HepG2 (cell line): ENCODE results near the gene TEAD4. TPM values are rescaled to one million over a fixed set of nuclear protein-coding genes. Genes with fewer than 3 reads are reported as not detected.

Experiments
- BCL6 ChIP-seq: IDR thresholded peaks from 2 replicates; pipeline ENCODE4 v1.6.1; 2016; ENCODE audit warnings: missing genetic modification reagents, missing compliant biosample characterization
- DPF2 ChIP-seq: sonication (generic); formaldehyde crosslinking; IDR thresholded peaks from 2 replicates; pipeline ENCODE4 v1.4.0; 2020; ENCODE audit warnings: mild to moderate bottlenecking, low read depth, missing genetic modification reagents, borderline replicate concordance
- FOXA1 ChIP-seq, 2 experiments: fragments of 450-650 bp in 1 of 2; sonication (generic) in 1 of 2; formaldehyde crosslinking in 1 of 2; IDR thresholded peaks; 2 replicates each; pipeline versions ENCODE4 v1.4.0 to v1.6.1; 2016 to 2020; ENCODE audit warnings: missing genetic modification reagents in 1 of 2
- FUBP1 ChIP-seq: sonication (generic); formaldehyde crosslinking; IDR thresholded peaks from 2 replicates; pipeline ENCODE4 v1.5.1; 2020; ENCODE audit warnings: missing genetic modification reagents, mild to moderate bottlenecking, borderline replicate concordance
- HES4 ChIP-seq: sonication (generic); formaldehyde crosslinking; IDR thresholded peaks from 2 replicates; pipeline ENCODE4 v1.9.0; 2021; ENCODE audit warnings: mild to moderate bottlenecking, missing genetic modification reagents, borderline replicate concordance
- KDM2A ChIP-seq: sonication (generic); formaldehyde crosslinking; IDR thresholded peaks from 2 replicates; pipeline ENCODE4 v1.4.0; 2020; ENCODE audit warnings: low read depth, missing genetic modification reagents, borderline replicate concordance
- KDM4B ChIP-seq: sonication (generic); formaldehyde crosslinking; IDR thresholded peaks from 2 replicates; pipeline ENCODE4 v1.4.0; 2020; ENCODE audit warnings: missing genetic modification reagents
- PHB2 ChIP-seq: fragments of 450-650 bp; IDR thresholded peaks from 2 replicates; pipeline ENCODE4 v1.6.1; 2018; ENCODE audit not compliant: partially characterized antibody
- RBM39 ChIP-seq: fragments of 200-400 bp; formaldehyde crosslinking; IDR thresholded peaks from one replicate; pipeline ENCODE4 v1.6.1; 2018; ENCODE audit warnings: antibody characterized with exemption, mild to moderate bottlenecking, low read depth, low read length; ENCODE audit not compliant: poor library complexity, severe bottlenecking
- SALL2 ChIP-seq: sonication (generic); formaldehyde crosslinking; IDR thresholded peaks from 2 replicates; pipeline ENCODE4 v1.8.1; 2023; ENCODE audit warnings: mild to moderate bottlenecking, missing genetic modification reagents, inconsistent platforms
- SAP130 ChIP-seq: IDR thresholded peaks from 2 replicates; pipeline ENCODE4 v1.6.1; 2016; ENCODE audit warnings: low read depth
- SOX6 ChIP-seq, 2 experiments: fragments of 450-650 bp in 1 of 2; sonication (generic) in 1 of 2; formaldehyde crosslinking in 1 of 2; IDR thresholded peaks; 2 replicates each; pipeline versions ENCODE4 v1.4.0 to v1.6.1; 2017 to 2020; ENCODE audit warnings: antibody characterized with exemption in 1 of 2, mild to moderate bottlenecking in 1 of 2, missing genetic modification reagents in 1 of 2
- SP4 ChIP-seq: sonication (generic); formaldehyde crosslinking; IDR thresholded peaks from 2 replicates; pipeline ENCODE4 v1.8.1; 2023; ENCODE audit warnings: mild to moderate bottlenecking, missing genetic modification reagents
- TBP ChIP-seq: sonication (generic); formaldehyde crosslinking; IDR thresholded peaks from 2 replicates; pipeline ENCODE4 v1.5.0; 2020; ENCODE audit warnings: missing genetic modification reagents
- TEAD3 ChIP-seq: optimal IDR thresholded peaks from 2 replicates; pipeline ENCODE3; 2016; ENCODE audit warnings: borderline replicate concordance
- ZBTB46 ChIP-seq: sonication (generic); formaldehyde crosslinking; IDR thresholded peaks from 2 replicates; pipeline ENCODE4 v1.4.0; 2020; ENCODE audit warnings: mild to moderate bottlenecking, missing genetic modification reagents, borderline replicate concordance
- ZNF354B ChIP-seq: sonication (generic); formaldehyde crosslinking; IDR thresholded peaks from 2 replicates; pipeline ENCODE4 v1.8.0; 2022; ENCODE audit warnings: mild to moderate bottlenecking, missing genetic modification reagents
- ZNF724P ChIP-seq: sonication (generic); formaldehyde crosslinking; IDR thresholded peaks from 2 replicates; pipeline ENCODE4 v1.8.0; 2022; ENCODE audit warnings: missing genetic modification reagents, borderline replicate concordance
- ZNF781 ChIP-seq: sonication (generic); formaldehyde crosslinking; IDR thresholded peaks from 2 replicates; pipeline ENCODE4 v1.5.1; 2020; ENCODE audit warnings: borderline replicate concordance, mild to moderate bottlenecking, missing genetic modification reagents; ENCODE audit errors: not compliant biosample characterization
- ZNF878 ChIP-seq: sonication (generic); formaldehyde crosslinking; IDR thresholded peaks from 2 replicates; pipeline ENCODE4 v1.8.1; 2023; ENCODE audit warnings: mild to moderate bottlenecking, missing genetic modification reagents, moderate library complexity
- ZSCAN25 ChIP-seq: sonication (generic); formaldehyde crosslinking; IDR thresholded peaks from 2 replicates; pipeline ENCODE4 v1.8.0; 2022; ENCODE audit warnings: mild to moderate bottlenecking, missing genetic modification reagents
- ZSCAN30 ChIP-seq: sonication (generic); formaldehyde crosslinking; IDR thresholded peaks from 2 replicates; pipeline ENCODE4 v1.5.0; 2020; ENCODE audit warnings: mild to moderate bottlenecking, missing genetic modification reagents
- polyA plus RNA-seq, 8 experiments: library from polyadenylated mRNA; depleted of rRNA in 3 of 8; stranded (reverse) in 7 of 8; unstranded in 1 of 8; fragments of >200 nt; fragmentation: Illumina TruSeq in 4 of 8; extraction: Trizol in 4 of 8; gene quantifications; 2 replicates each; pipeline versions ENCODE4 v1.2.1 to v1.2.3, GENCODE V29; 2011 to 2016; ENCODE audit warnings: low read depth in 4 of 8, missing spikeins in 1 of 8, mixed read lengths in 1 of 8; ENCODE audit not compliant: insufficient read depth in 1 of 8
- total RNA-seq, 5 experiments: library from RNA; depleted of rRNA; stranded (reverse); fragments of >200 nt; fragmentation: Illumina TruSeq; extraction: Trizol; gene quantifications; 2 replicates each; pipeline ENCODE4 v1.2.3, GENCODE V29; 2016; ENCODE audit warnings: low read depth in 1 of 5

TEAD4 gene
- total and polyA plus RNA-seq, 2 of the 13 experiments (the other 11 are each of a cell fraction or from before 2014, with no cell fraction given) = 45.0 to 69.4 TPM

DNA sequence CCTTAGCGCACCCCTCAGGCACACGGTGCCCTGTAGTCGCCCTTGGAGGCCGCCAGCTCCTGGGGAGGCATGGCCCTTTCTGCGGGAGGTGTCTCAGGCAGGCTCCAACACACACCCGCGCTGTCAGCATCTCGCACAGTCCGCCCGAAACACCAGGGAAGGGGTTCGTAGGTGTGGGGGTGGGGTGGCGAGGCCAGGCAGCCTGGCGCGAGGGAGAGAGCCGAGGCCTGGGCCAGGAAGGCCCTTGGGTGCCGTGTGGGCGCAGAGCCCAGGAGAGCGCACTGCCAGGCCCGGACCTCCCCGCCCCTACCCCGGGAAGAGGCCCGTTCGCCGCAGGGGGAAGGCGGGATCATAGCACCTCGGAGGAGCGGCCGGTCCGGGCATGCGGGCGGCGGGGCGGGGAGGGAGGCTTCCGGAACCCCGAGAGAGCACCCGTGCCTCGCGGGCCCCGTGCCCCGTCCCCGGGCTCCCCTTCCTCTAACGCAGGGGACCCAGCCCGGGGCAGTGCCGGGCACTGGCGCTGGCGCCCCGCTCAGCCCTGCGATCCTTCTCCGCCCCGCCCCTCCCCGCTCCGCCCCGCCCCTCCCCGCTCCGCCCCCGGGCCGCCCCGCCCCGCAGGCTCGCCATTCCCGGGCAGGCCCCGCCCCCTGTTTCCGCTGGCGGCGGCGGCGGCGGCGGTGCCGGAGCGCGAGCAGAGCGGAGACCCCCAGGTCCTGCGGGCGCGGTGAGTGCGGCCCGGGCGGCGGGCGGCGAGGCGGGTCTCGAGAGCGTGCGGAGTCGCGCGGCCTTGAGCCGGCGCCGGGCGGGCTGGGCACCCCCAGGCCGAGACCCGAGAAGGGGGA is 117.8 kb downstream of the TEAD4 start, which contains the start of gene TSPAN9 (continued):
- TF ChIP-seq BCL6 (CRISPR knock-in tag) (no peak), ZBTB46 (CRISPR knock-in tag) (no peak), ZNF781 (CRISPR knock-in tag) (no peak), SOX6 (IDR thresholded peaks at IDR 0.05) (no peak), SOX6 (CRISPR knock-in tag; IDR thresholded peaks at IDR 0.05) (0 out of 2 replicates have a peak, but pooled peaks have one; percentile 12), KDM2A (peak; percentile 65; the same call in 1 of the 2 replicates), ZNF354B (no peak), SAP130 (CRISPR knock-in tag) (peak; percentile 56), ZNF878 (CRISPR knock-in tag) (no peak), FUBP1 (CRISPR knock-in tag) (no peak), KDM4B (0 out of 2 replicates have a peak, but pooled peaks have one; percentile 45), SP4 (CRISPR knock-in tag) (peak; percentile 53; the same call in 1 of the 2 replicates), RBM39 (peak; percentile 84), SALL2 (CRISPR knock-in tag) (peak; percentile 49; the same call in 1 of the 2 replicates), FOXA1 (IDR thresholded peaks at IDR 0.05) (no peak), FOXA1 (CRISPR knock-in tag; IDR thresholded peaks at IDR 0.05) (no peak), HES4 (CRISPR knock-in tag) (peak; percentile 47; the same call in 1 of the 2 replicates), ZNF724P (CRISPR knock-in tag) (no peak), ZSCAN30 (CRISPR knock-in tag) (no peak), TBP (no peak), TEAD3 (CRISPR knock-in tag) (peak; percentile 28), ZSCAN25 (CRISPR knock-in tag) (peak; percentile 82), PHB2 (no peak), DPF2 (no peak)
